GM21526 (cell line): ENCODE measurements around the gene RPSA.
A peak's percentile ranks its signal among the peaks of the same experiment; 100 is the strongest.
"Not testable (repeated sequence)": the region's sequence is repeated elsewhere in the genome, so short reads cannot be mapped to it uniquely, and the experiment has no call there.

Source experiments
- ATAC-seq: cut with Tn5 transposase; IDR thresholded peaks from one replicate; pipeline ENCODE4 v1.9.1; 2021; ENCODE audit warnings: moderate library complexity; ENCODE audit not compliant: unreplicated experiment, low FRiP score

RPSA gene

GRCh38 chr3:39406368-39407258 lies at the start of gene RPSA:
Gene RPSA, plus strand, starts transcription at chr3:39406720. Its CDS starts 934 bp downstream, at chr3:39407654.
- ATAC-seq, result peak; percentile 91

- no peak for ATAC-seq
These were observed 48.2 kb upstream of the RPSA start for GRCh38 chr3:39358333-39358732.

GRCh38 chr3:39361252-39361927 lies 45.1 kb upstream of the RPSA start:
- no peak for ATAC-seq

GRCh38 chr3:39362192-39362591 lies 44.3 kb upstream of the RPSA start:
- ATAC-seq, result no peak

GRCh38 chr3:39362812-39363211 lies 43.7 kb upstream of the RPSA start:
- no peak for ATAC-seq

- not testable (repeated sequence) for ATAC-seq
These were observed 36.1 kb upstream of the RPSA start for GRCh38 chr3:39370450-39370849.

GRCh38 chr3:39372833-39373232 lies 33.7 kb upstream of the RPSA start:
- ATAC-seq, result no peak

- no peak for ATAC-seq
These were observed 29.4 kb upstream of the RPSA start for GRCh38 chr3:39376959-39377634.

- peak; percentile 61 for ATAC-seq
These were observed 28.4 kb upstream of the RPSA start for GRCh38 chr3:39378088-39378487.

GRCh38 chr3:39378957-39379777 lies 27.4 kb upstream of the RPSA start:
- no peak for ATAC-seq

- no peak for ATAC-seq
These were observed 26.8 kb upstream of the RPSA start for GRCh38 chr3:39379778-39380155.

- no peak for ATAC-seq
These were observed 25.1 kb upstream of the RPSA start for GRCh38 chr3:39381432-39381831.

GRCh38 chr3:39383045-39383880 lies 23.3 kb upstream of the RPSA start, which contains the start of gene SLC25A38:
Gene SLC25A38, plus strand, starts transcription at chr3:39383370. Its CDS starts 355 bp downstream, at chr3:39383725.
- ATAC-seq, result peak; percentile 67

- peak; percentile 72 for ATAC-seq
These were observed 22.4 kb upstream of the RPSA start for GRCh38 chr3:39383881-39384664.

GRCh38 chr3:39384665-39385000 lies 21.9 kb upstream of the RPSA start:
- no peak for ATAC-seq

- no peak for ATAC-seq
These were observed 20.9 kb upstream of the RPSA start for GRCh38 chr3:39385456-39386090.

- no peak for ATAC-seq
These were observed 20.2 kb upstream of the RPSA start for GRCh38 chr3:39386318-39386717.

- ATAC-seq, result no peak
These were observed 19.0 kb upstream of the RPSA start for GRCh38 chr3:39387411-39387975.
